Activated CD4-positive, alpha-beta T cell treated with anti-CD3 and anti-CD28 coated beads, Interleukin-2, Interleukin-4, amounts not matched to agents 100 ng/mL and 50 ng/mL, durations not matched to agents 16 hours and 8 hours (primary cell): ENCODE measurements around the gene NATD1.
A peak's percentile ranks its signal among the peaks of the same experiment; 100 is the strongest.

ENCODE experiments used
- DNase-seq: peaks from one replicate; pipeline ENCODE4 v3.0.0-alpha.2; 2020; ENCODE audit warnings: low spot score

NATD1 gene

GRCh38 chr17:21252796-21253645, at the start of gene NATD1:
TSS of gene NATD1 (minus strand) at chr17:21253410. CDS start at chr17:21253264, 146 bp downstream.
- peak; percentile 66 for DNase-seq

- no peak for DNase-seq
Measured at GRCh38 chr17:21301593-21302550, 48.7 kb upstream of the NATD1 start.

- DNase-seq: no peak
Measured at GRCh38 chr17:21300601-21301571, 47.7 kb upstream of the NATD1 start.

- no peak for DNase-seq
Measured at GRCh38 chr17:21299981-21300600, 46.9 kb upstream of the NATD1 start.

GRCh38 chr17:21298983-21299519, 45.8 kb upstream of the NATD1 start:
- no peak for DNase-seq

- DNase-seq: no peak
Measured at GRCh38 chr17:21298056-21298982, 45.1 kb upstream of the NATD1 start.

GRCh38 chr17:21297597-21297996, 44.4 kb upstream of the NATD1 start:
- no peak for DNase-seq

DNA sequence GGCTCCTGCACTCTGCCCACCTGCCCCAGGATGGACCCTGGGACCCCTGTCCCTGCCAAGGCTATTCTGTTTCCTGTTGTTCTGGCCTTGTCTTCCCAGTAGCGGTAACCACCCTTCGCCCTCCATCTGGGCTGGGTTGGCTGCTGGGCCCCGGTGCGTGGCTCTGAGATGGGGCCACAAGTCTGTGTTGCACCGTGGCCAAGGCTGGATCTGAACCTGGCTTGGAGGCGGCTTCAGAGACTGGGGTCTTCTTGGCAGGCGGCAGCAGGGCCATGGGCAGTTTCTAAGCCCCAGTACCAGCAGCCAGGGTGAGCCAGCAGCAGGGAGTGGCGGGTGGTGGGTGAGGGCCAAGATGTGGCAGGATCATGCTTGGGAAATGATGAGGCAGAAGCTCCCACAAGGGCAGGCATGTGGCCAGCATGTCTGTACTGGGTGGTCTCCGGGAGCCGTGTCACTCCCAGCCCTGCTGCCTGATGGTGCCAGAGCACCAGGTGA, 43.9 kb upstream of the NATD1 start:
- DNase-seq: no peak

GRCh38 chr17:21296097-21297025, 43.2 kb upstream of the NATD1 start:
- DNase-seq: no peak

- DNase-seq: no peak
Measured at GRCh38 chr17:21295036-21295952, 42.1 kb upstream of the NATD1 start.

- DNase-seq: no peak
Measured at GRCh38 chr17:21294321-21295035, 41.3 kb upstream of the NATD1 start.

- DNase-seq: no peak
Measured at GRCh38 chr17:21293831-21294210, 40.6 kb upstream of the NATD1 start.

- DNase-seq: no peak
Measured at GRCh38 chr17:21292867-21293830, 39.9 kb upstream of the NATD1 start.

- no peak for DNase-seq
Measured at GRCh38 chr17:21291862-21292261, 38.7 kb upstream of the NATD1 start.

DNA sequence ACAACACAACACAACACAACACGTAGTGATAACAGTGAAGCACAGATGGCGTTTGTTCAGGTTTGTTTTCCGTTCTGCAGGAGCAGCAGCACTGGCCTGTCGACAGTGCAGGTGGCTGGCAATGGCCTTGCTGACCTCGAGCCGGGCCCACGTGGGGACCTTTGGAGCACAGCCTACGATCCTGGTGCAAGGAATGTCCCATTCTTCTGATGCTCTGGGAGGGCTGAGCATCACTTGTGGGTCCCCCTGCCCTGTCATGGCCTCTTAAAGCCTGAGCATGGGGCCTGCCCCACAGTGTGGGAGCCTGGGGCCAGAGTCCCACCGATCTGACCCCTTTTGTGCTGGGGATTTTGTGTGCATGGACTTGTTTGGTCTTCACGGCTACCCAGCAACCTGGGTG, 38.1 kb upstream of the NATD1 start:
- no peak for DNase-seq
